Fibroblast of villous mesenchyme (primary cell): Measurements from ENCODE around the gene ARSD. TPM values are rescaled to one million over a fixed set of nuclear protein-coding genes. Genes with fewer than 3 reads are reported as not detected.
"Not testable (repeated sequence)": the region's sequence is repeated elsewhere in the genome, so short reads cannot be mapped to it uniquely, and the experiment has no call there.

Source experiments
- DNase-seq: peaks from one replicate; pipeline ENCODE4 v3.0.0-alpha.2; 2010; ENCODE audit warnings: low read depth
- H3K4me3 ChIP-seq: 2 replicates; pipeline ENCODE4 v1.5.1; 2011; ENCODE audit warnings: low read depth, mild to moderate bottlenecking, low read length
- total RNA-seq: library from RNA; depleted of rRNA; stranded (reverse); fragments of >200 nt; gene quantifications from 2 replicates; pipeline ENCODE4 v1.2.3, GENCODE V29; 2012
- TF ChIP-seq, protein P1 (sequence below): IDR thresholded peaks from 2 replicates; pipeline ENCODE4 v1.5.1; 2012; ENCODE audit warnings: low read depth, mild to moderate bottlenecking, low read length; ENCODE audit not compliant: insufficient read depth

Gene ARSD
- total RNA-seq, 1 donor, result 13.4 TPM

DNA sequence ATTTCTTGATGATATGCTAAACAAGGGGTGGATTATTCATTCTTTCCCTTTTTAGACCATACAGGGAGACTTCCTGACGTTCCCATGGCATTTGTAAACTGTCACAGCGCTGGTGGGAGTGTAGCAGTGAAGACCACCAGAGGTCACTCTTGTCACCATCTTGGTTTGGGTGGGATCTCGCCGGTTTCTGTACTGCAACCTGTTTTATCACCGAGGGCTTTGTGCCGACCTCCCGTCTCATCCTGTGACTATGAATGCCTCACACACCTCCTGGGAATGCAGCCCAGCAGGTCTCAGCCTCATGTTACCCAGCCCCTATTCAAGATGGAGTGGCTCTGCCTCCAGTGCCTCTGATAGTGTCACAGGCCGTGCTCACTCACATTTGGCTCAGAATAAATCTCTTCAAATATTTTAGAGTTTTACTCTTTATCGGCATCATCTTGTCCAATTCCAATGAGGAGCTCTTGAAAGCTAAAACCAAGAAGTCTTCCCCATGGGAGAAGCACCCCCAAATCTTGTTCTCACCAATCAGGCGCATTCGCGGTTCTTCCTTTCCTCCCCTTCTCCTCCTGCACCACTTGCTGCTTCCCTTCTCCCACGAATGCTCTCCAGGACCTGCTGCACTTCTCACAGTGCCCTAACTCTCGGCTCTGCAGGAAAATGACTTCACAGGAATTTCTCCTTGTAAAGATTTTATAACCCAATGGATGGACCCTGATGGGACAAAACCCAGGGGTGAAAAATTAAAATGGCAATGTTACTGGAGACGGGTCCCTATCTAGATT, 39.2 kb downstream of the ARSD start:
- H3K4me3 ChIP-seq, result peak overlapping the region; percentile 50
- DNase-seq, result not testable (repeated sequence)
- TF ChIP-seq, protein P1, sequence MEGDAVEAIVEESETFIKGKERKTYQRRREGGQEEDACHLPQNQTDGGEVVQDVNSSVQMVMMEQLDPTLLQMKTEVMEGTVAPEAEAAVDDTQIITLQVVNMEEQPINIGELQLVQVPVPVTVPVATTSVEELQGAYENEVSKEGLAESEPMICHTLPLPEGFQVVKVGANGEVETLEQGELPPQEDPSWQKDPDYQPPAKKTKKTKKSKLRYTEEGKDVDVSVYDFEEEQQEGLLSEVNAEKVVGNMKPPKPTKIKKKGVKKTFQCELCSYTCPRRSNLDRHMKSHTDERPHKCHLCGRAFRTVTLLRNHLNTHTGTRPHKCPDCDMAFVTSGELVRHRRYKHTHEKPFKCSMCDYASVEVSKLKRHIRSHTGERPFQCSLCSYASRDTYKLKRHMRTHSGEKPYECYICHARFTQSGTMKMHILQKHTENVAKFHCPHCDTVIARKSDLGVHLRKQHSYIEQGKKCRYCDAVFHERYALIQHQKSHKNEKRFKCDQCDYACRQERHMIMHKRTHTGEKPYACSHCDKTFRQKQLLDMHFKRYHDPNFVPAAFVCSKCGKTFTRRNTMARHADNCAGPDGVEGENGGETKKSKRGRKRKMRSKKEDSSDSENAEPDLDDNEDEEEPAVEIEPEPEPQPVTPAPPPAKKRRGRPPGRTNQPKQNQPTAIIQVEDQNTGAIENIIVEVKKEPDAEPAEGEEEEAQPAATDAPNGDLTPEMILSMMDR, result peak; percentile 35

DNA sequence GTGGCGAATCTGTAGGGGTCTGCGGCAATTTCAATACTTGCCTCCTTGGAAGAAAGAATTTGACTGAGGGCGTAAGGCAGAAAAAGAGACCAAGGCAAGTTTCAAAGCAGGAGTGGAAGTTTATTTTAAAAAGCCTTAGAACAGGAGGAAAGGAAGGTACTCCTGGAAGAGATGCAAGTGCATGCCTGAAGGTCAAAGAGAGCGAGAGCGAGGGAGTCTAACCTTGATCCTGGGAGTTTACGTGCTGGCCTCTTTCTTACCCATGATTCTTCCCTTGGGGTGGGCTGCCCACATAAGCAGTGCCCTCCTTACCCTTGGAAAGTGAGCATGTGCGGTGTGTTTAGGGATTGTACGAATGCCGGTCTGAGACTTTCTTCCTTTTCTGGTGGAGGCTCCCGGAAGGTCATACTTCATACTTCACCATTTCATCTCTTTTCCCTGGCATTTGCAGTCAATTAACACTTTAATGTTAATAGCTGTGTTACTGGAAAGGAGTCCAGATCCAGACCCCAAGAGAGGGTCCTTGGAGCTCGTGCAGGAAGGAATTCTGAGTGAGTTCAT, 40.0 kb downstream of the ARSD start:
- TF ChIP-seq, protein P1, result no peak
- peak overlapping the region; percentile 50 for H3K4me3 ChIP-seq
- DNase-seq, result no peak

DNA sequence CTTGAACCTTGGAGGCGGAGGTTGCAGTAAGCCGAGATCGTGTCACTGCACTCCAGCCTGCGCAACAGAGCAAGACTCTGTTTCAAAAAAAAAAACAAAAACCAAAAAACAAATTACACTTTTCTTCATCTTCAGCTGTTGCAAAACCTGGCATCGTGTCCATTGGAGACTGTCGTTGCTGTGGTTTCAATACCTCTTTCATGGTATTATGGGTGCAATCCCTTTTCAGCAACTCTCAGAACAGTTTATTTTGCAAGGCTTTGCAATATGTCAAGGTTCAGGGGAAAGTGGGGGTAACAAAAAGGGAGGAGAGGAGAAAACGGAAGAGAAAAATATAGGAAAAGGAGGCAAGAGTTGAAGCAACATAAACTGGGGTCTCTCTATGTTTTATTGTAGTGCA, 40.8 kb downstream of the ARSD start:
- peak; percentile 43 for DNase-seq
- TF ChIP-seq, protein P1, result no peak
- no peak overlapping the region for H3K4me3 ChIP-seq

DNA sequence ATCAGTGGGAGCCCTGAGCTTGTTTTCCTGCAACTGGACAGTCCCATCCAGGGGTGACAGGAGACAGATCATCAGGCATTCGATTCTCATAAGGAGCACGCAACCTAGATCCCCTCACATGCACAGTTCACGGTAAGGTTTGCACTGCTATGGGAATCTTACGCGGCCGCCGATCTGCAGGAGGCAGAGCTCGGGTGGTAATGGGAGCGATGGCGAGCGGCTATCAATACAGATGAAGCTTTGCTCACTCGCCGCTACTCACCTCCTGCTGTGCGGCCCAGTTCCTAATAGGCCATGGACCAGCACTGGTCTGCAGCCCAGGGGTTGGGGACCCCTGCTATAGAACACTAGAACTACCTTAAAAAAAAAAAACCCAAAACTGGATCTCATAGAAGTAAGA, 45.4 kb downstream of the ARSD start:
- no peak overlapping the region for H3K4me3 ChIP-seq
- DNase-seq, result no peak
- TF ChIP-seq, protein P1, result no peak

DNA sequence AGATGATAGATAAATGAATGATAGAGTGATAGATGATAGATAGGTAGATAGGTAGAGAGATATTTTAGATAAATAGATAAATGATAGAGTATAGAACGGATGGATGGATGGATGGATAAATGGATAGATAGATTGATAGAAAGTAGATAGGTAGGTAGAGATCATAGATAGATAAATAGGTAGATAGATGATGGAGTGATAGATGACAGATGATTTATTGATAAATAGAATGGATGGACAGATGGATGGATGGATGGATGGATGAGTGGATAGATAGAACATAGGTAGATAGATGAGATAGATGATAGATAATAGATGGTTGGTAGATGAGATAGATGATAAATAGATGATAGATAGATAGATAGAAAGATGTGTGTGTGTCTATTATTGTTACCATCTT, 49.5 kb downstream of the ARSD start:
- TF ChIP-seq, protein P1, result no peak
- no peak overlapping the region for H3K4me3 ChIP-seq
- DNase-seq, result no peak

DNA sequence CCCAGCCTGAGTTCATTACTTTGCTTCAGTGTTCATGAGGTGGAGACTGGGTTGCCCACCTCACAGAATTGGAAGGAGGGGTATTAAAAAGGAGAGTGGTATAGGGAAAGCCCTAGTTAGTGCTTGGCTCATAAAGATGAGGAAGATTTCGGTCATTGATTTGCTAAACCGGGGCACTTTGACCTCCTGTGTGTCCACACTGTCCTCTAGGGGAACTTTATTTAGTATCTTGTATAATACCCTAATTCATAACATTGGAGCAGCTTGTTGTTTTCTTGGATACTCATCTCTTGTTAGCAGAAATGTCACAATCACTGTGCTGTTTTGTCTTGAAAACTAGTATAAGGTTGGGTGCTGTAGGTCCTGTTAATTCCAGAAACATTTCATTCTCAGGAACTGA, 50.6 kb downstream of the ARSD start:
- no peak overlapping the region for H3K4me3 ChIP-seq
- DNase-seq, result no peak
- TF ChIP-seq, protein P1, result no peak
